Activated T-cell treated with anti-CD3 and anti-CD28 coated beads for 1 hour (primary cell): ENCODE data around the gene PAF1.
A peak's percentile ranks its signal among the peaks of the same experiment; 100 is the strongest.

Experiments
- DNase-seq: peaks from one replicate; pipeline ENCODE4 v3.0.0-alpha.2; 2020; ENCODE audit warnings: low read depth

The PAF1 gene

DNA sequence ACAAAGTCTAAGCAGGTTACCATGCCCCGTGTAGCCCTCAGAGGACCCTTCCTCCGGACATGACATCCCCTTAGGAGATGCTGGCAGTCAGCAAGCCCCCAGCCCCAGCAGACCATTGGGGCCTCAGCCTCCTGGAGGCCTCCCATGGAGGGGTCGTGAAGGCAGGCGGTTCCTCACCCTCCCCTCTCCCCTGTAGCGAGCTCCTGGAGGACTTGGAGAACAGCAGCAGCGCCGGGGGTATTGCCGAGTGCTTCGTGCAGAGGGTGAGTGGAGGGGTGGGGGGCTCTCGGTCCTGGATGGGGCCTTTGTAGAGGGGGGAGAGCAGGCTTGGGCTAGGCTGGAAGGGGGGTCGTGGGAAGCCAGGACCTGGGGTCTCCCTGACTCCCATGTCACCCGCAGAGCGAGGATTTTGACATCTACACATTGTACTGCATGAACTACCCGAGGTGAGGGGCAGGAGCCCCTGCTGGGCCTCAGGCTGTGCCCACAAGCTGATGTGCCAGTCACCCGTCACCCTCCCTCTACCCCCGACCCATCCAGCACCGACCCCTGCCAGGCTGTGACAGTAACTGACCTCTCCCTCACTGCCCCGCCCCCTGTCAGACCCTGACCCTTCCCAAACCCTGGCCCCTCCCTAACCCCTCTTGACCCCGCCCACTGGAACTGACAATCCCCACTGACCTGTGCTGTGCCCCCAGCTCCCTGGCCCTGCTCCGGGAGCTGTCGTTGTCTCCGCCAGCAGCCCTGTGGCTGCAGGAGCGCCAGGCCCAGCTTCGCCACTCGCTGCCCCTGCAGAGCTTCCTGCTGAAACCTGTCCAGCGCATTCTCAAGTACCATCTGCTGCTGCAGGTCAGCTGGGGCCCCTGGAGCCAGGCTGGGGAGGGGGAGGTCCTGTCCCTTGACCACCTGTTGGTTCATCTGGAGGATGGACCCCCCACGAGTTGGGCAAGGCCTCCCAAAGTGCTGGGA, 25.5 kb upstream of the PAF1 start:
- no peak for DNase-seq

DNA sequence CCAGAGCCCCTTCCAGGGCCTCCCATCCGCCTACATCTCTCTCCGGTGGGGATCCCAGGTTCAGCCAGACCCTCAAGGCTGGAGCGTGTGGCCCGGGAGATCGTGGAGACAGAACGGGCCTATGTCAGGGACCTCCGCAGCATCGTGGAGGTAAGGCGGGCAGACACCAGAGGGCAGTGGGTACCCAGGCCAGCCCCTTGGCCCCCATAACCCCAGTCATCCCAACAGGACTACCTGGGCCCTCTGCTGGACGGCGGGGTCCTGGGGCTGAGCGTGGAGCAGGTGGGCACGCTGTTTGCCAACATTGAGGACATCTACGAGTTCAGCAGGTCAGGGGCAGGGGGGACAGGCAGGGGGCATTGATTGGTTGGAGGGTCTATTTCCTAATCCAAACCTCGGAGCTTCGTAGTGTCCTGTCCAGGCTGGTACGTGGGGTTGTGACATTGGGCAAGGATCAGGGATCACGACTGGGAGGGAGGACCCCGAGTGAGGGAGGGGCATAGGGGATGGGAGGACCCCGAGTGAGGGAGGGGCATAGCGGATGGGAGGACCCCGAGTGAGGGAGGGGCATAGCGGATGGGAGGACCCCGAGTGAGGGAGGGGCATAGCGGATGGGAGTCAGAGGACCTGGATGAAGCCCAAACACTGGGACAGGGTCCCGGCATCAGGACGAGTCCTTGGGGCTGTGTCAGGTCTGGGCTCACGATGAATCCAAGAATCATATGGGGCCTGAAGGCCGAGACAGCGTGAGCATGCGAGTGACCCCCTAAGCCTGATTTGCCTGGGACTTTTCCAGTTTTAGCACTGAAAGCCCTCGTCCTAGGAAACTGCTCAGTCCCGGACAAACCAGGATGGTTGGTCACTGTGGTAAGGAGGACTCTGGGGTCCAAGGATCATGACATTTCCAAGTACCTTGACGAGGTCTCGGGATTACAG, 24.5 kb upstream of the PAF1 start:
- no peak for DNase-seq

DNA sequence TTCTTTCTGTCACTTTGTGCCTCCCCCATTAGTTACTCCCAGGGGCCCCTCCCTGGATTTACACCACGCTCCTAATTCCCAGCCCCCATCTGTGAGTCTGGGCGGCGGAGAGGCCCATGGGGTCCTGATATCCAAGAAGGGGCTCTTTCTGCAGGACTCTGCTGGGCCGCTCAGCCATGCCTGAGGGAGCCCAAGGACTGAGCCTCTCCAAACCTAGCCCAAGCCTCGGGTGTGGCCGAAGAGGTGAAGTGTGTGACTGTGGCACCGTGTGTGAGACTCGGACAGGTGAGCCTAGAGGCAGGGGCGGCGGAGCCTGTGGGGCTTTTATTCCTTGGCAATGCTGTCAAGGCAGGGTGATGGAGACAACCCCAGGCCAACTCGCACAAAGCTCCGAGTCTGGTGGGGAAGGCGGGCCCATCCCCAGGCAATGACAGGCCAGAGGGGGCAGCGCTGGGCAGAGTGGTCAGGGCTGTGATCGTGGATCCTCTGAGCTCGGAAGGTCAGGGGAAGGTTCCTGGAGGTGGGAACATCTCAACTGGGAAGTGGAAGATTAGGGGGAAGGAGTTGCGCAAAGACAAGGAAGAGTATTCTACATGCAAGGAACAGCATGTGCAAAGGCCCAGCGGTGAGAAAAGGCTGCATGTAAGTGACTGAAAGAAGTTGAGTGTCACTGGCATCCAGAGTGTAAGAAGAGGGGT, 23.2 kb upstream of the PAF1 start:
- DNase-seq = no peak

DNA sequence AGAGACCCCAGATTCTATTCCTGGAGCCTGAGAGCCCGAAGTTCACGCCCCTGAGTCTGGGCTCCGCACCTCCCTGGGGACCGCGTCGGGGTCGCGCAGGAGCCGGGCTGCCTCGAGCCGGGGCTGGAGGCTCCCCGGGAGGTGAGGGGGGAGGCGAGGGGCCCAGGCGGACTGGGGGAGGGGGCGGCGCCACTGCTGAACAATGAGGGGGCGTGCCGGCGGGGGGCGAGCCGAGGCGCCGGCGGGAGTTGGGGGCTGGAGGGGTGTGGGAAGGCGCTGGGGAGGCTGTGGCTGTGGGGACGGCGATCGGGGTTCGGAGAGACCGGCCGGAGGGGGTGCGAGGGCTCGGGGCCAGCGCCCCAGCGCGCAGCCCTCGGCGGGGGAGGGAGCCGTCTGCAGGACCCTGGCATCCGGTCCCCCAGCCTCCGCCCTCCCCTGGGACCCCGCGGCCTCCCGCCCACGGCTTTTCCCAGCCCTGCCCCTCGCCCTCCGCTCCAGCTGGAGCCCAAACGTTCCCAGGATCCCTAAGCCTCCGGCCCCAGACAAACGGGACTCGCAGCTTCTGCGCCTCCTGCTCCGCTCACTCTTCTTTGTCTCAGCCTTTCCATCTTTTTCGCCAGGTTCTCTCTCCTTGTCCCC, 22.5 kb upstream of the PAF1 start:
- DNase-seq = no peak

DNA sequence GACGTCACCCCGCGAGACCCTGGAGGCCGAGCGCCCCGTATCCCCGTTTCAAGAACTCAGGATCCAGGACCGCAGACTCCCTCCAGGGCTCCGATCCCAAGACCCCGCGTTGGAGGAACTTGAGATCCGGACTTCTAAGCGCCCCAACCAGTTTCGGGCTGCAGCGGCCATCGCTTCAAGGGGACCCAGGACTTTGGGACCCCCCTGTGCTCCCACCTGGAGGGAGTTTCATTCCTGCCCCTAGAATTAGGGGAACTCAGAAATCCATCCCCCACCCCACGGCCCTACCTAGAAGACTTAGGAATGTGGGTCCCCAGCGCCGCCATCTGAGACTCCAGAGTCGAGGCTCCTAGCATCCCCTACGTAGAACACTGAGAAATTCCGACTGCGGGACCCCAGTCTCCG, 22.0 kb upstream of the PAF1 start:
- DNase-seq = no peak

DNA sequence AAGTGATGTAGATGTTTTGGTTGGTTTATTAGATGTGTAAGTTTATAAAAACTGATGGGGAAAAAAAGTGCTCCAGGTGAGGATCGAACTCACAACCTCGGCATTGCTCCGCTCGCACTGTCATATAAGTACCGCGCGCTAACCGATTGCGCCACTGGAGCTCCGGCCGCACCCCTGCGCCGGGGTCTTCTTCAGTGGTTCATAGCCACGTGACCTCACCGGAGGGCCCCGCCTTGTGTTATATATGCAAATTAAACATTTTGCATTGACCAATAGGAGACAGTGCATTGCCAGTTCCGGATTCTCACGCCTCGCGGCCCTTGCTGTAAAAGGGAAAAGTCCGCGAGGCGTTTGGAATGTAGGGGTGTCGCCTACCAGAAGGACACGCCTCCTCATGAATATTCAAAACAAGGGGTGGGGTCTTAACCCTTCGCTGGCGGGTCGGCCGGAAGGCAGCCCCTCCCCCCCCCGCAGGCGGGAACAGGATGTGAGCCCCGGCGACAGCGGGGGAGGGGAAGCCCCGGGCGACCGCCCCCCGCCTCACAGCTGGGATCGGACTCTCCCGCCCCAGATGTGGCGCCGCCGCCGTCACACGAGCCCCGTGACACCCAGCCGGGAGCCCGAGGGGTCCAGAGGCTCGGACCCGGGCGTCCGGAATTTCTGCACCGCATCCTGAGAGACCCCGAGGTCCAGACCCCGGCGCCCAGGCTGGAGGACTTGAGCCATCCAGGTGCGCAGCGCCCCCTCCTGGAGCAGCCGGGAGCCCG, 21.4 kb upstream of the PAF1 start, which contains the start of gene PLEKHG2:
PLEKHG2 (plus strand) TSS at position 570 of the 767 bp plus-strand sequence. CDS start 1,418 bp downstream, outside the sequence.
- peak; percentile 96 for DNase-seq

DNA sequence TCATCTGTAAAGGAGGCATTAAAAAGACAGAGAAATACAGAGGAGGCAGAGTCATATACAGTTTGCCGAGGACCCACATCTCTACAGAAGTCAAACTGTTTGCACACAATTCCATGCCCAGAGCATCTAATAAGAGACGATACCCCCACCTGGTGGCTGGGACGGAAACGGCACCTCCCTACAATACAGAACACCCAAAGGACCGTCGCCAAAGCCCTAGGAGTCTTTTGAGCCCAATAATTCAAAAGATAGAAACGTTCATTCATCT, 20.9 kb upstream of the PAF1 start:
- peak; percentile 91 for DNase-seq

DNA sequence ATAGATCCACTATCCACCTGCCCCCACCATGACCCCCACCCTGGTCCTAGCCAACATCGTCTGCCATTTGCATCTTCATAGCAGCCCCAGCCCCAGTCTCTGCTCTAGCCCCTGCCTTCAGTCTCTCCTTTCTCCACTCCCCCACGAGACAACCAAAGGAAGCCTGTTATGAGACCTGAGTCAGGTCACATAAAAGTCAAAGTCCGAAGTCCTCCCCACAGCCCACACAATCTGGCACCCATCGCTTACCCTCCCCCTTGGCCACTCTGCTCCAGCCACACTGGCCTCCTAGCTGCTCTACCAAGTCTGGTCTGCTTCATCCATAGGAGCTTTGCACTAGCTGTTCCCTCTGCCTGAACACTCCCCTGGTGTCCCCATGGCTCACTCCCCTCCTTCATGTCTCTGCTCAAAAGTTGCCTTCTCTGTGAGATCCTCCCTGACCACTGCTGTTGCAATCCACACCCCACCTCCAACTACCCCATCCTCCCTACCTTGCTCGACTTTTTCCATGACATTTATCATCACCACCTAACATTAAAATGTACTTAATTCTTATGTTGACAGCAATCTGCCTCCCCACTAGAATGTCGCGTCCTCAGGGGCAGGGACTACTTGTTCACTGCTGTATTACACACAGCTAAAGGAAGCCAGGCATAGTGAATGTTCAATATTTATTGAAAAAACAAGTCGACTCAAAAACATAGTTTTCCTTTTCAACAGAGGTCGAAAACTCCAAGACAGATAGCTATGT, 20.4 kb upstream of the PAF1 start:
- peak; percentile 37 for DNase-seq

DNA sequence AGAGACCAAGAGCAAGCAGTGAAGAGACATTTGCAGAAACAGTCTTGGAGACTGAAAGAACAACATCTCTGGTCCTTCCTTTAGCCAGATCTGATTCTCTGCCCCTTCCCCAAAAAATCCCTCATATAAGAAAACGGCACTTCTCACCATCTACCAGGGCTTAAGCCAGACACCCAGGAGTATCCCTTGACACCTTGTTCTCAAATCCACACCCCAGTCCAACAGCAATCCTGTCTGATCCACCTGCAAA, 19.9 kb upstream of the PAF1 start:
- DNase-seq = no peak

DNA sequence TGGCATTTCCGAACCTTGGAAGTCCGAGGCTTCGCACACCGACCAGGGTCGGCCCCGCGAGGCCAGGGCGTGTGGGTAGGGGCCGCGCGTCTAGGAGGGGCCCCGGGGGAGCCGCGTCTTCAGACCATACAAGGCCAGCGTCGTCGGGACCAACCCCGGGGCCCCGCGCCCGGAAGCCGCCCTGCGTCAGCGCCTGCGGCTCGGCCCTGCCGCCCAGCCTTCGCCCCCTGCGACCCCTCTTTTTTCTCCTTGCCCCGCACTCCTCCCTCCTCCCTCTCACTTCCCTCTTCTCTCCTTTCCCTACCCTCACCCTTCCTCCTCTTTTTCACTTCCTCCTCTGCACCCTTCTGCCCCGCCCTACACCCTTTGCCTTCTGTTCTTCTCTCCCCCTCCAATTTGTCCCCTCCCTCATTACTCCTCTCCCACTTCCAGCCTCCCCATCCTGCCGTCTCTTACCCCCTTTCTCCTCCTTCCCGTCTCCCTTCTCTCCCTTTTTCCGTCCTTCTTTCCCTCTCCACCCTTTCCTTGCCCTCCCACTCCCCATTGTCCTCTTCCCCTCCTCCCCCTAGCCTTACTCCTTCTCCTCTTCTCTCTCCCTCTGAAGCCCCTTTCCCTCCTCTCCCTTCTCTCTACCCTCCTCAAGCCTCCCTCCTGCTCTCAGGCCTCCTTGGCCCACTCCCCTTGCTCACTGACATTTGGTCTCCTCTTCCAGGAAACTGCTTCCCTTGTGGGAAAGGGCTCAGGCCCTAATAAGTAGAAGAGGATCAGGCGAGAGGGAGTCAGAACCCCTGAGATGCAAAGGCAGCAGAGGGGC, 19.3 kb upstream of the PAF1 start:
- DNase-seq = peak; percentile 74

DNA sequence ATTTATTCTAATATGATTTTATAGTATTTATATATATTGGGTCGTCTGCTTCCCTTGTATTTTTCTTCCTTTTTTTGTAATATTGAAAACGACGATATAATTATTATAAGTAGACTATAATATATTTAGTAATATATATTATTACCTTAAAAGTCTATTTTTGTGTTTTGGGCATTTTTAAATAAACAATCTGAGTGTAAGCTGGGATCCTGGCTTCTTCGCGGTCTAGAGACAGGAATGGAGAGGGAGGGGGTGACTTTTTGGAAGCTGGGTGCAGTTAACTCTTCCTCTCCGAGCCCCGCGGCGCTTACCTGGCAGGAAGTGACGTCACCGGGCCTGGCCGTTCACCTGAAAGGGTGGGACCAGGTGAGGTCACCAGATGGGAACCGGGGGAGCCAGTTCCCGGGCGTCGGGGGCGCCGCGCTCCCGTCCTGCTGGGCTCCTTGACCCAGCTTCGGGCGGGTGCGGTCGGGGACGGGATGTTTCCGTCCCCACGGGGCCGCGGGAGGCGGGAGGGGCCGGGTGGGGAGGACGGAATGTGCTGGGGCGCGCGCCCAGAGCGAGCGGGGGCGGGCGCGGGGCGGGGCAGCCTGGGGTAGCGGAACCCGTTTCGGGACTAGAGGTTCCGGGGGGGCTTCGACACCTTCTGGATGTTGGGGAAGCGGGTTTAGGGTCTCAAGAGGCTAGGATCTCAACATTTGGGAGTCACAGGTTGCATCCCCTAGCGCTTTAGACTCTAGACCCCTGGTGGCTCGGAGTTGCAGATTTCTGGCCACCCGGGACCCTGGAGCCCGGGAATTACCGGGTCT, 18.5 kb upstream of the PAF1 start:
- peak; percentile 84 for DNase-seq

DNA sequence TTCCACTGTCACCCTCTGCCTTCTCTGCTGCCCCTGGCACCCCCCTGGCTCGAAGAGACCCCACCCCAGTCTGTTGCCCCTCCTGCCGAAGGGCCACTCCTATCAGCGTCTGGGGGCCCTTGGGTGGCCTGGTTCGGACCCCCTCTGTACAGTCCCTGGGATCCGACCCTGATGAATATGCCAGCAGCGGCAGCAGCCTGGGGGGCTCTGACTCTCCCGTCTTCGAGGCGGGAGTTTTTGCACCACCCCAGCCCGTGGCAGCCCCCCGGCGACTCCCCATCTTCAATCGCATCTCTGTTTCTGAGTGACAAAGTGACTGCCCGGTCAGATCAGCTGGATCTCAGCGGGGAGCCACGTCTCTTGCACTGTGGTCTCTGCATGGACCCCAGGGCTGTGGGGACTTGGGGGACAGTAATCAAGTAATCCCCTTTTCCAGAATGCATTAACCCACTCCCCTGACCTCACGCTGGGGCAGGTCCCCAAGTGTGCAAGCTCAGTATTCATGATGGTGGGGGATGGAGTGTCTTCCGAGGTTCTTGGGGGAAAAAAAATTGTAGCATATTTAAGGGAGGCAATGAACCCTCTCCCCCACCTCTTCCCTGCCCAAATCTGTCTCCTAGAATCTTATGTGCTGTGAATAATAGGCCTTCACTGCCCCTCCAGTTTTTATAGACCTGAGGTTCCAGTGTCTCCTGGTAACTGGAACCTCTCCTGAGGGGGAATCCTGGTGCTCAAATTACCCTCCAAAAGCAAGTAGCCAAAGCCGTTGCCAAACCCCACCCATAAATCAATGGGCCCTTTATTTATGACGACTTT, 17.7 kb upstream of the PAF1 start:
- peak; percentile 46 for DNase-seq

DNA sequence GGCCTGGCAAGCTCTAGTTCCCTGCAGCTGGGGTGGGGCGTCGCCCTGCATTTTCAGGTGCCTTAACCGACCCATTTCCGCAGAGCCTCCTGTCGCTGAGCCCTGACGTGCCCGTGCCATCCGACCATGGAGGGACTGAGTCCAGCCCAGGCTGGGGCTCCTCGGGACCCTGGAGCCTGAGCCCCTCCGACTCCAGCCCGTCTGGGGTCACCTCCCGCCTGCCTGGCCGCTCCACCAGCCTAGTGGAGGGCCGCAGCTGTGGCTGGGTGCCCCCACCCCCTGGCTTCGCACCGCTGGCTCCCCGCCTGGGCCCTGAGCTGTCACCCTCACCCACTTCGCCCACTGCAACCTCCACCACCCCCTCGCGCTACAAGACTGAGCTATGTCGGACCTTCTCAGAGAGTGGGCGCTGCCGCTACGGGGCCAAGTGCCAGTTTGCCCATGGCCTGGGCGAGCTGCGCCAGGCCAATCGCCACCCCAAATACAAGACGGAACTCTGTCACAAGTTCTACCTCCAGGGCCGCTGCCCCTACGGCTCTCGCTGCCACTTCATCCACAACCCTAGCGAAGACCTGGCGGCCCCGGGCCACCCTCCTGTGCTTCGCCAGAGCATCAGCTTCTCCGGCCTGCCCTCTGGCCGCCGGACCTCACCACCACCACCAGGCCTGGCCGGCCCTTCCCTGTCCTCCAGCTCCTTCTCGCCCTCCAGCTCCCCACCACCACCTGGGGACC, 16.9 kb upstream of the PAF1 start:
- DNase-seq = peak; percentile 61

DNA sequence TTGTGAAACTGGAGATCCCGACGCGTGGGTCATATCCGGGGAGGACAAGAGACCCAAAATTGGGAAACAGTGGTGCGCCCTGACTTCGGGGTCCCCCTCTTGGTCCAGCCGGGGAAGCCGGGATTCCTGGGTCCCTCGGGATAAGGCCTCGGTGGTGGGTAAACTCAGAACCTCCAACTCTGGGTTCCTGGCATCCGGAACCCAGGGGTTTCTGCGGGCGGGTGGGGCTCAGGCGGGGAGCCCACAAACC, 16.4 kb upstream of the PAF1 start:
- DNase-seq = no peak

DNA sequence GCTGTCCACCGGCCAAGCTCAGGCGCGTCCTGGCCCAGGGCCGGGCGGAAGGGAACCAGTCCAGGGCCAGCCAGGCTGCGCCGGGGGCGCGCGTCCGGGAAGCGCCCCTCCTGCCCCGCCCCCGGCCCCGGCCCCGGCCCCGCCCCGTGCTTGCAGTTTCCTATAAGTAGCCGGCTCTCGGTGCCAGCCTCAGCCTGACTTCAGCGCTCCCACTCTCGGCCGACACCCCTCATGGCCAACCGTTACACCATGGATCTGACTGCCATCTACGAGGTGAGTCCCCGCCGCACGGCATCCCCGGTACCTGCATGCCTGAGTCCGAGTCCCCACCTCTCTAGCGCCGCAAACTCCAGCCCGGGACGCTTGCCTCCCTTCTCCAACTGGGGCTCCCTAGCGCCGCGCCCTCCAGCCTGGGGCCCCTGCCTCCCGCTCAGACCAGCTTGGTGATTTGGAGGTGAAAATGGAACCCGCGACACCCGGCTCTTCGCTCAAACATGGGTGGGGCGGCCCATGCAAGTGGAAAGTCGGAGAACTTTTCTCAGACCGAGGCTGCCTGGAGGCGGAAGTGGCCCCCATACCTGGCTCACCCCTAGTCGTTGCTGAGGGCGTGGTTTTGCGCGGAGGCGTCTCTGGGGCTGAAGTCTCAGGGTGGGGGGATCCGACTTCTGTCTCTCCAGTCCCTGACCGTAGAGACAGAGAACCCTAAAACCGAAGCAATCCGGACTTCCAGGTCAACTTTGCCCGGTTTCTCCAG, 15.9 kb upstream of the PAF1 start, which contains the start of gene ZFP36:
ZFP36 (plus strand) TSS at position 192 of the 754 bp plus-strand sequence; CDS start at position 250, 58 bp downstream.
- DNase-seq = peak; percentile 93

DNA sequence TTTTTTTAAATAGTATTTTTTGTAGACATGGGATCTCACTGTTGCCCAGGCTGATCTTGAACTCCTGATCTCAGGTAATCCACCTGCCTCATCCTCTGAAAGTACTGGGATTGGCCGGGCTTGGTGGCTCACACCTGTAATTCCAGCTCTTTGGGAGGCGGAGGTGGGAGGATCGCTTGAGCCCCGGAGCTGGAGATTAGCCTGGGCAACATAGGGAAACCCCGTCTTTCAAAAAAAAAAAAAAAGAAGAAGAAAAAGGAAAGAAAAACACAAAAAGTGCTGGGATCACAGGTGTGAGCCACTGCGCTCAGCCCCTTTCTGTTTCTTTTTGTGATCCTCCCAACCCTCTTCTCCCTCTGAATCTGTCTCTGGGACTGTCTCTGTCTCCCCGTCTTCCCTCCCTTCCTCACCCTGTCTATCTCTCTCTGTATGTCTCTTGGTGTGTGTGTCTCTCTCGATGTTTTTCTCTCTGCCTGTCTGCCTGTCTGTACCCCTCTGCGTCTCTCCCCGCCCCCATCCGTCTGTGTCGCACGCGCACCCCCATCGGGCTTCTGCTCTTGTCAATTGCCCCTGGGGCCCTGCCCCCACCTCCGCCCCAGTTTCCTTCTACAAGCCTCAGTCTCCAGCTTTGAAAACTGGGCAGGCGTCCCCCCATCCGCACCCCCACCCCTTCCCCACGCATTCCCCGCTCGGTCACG, 15.2 kb upstream of the PAF1 start:
- peak; percentile 93 for DNase-seq
